ENCODE measurements around the gene SATB2.
A peak's percentile ranks its signal among the peaks of the same experiment; 100 is the strongest.

Gene SATB2

GRCh38 chr2:199257261-199258224 is 200.2 kb downstream of the SATB2 start:
- no peak for DNase-seq (ENCODE audit: low read depth)

GRCh38 chr2:199230091-199230490 is 227.6 kb downstream of the SATB2 start:
- DNase-seq (ENCODE audit: low read depth): no peak

GRCh38 chr2:199228887-199229819 is 228.6 kb downstream of the SATB2 start:
- peak; percentile 96 for DNase-seq (ENCODE audit: low read depth)

- DNase-seq (ENCODE audit: low read depth): no peak
Observed at GRCh38 chr2:199223791-199224190, 233.9 kb downstream of the SATB2 start.

- peak; percentile 6 for DNase-seq (ENCODE audit: low read depth)
Observed at GRCh38 chr2:199220920-199221319, 236.8 kb downstream of the SATB2 start.

GRCh38 chr2:199219551-199219950 is 238.2 kb downstream of the SATB2 start:
- no peak for DNase-seq (ENCODE audit: low read depth)

All from EH (cell line).